PFSK-1 (cell line): ENCODE measurements around the gene TCF12.

Experiments used
- FOXP2 ChIP-seq: optimal IDR thresholded peaks from 2 replicates; pipeline ENCODE3; 2011; ENCODE audit warnings: borderline replicate concordance, control low read depth, inconsistent platforms; ENCODE audit not compliant: insufficient read depth; ENCODE audit errors: extremely low read length, extremely low read depth
- POLR2AphosphoS5 ChIP-seq: IDR thresholded peaks from 2 replicates; pipeline ENCODE4 v1.6.1; 2012; ENCODE audit warnings: low read depth, mild to moderate bottlenecking, control low read depth, low read length, moderate library complexity
- SIN3A ChIP-seq: IDR thresholded peaks from 2 replicates; pipeline ENCODE4 v1.6.1; 2012; ENCODE audit warnings: mild to moderate bottlenecking, low read length, moderate library complexity, borderline replicate concordance; ENCODE audit not compliant: insufficient read depth
- TAF1 ChIP-seq: IDR thresholded peaks from 2 replicates; pipeline ENCODE4 v1.6.1; 2012; ENCODE audit warnings: low read length, control low read depth, borderline replicate concordance; ENCODE audit not compliant: insufficient read depth
- TF ChIP-seq, protein P1 (sequence below), 2 experiments: IDR thresholded peaks; 2 replicates each; pipeline versions ENCODE4 v1.6.1 to v1.8.0; 2011 to 2012; ENCODE audit warnings: low read depth in 2 of 2, low read length in 2 of 2, control low read depth in 1 of 2, inconsistent platforms in 1 of 2, mild to moderate bottlenecking in 1 of 2, moderate library complexity in 1 of 2; ENCODE audit not compliant: insufficient read depth in 1 of 2

The TCF12 gene

DNA sequence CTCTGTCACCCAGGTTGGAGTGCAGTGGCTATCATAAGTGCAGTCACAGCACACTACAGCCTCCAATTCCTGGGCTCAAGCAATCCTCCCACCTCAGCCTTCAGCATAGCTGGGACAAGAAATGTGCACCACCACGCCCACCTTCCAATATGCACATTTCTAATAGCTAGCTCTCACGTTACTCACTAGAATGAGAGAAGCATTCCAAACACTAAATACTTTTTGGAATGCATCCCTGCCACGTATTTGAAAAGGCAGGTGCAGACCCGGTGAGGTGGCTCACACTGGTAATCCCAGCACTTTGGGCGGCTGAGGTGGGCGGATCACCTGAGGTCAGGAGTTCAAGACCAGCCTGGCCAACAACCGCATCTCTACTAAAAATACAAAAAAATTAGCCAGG lies 7.6 kb upstream of the TCF12 start:
- no peak for TF ChIP-seq SIN3A
- TF ChIP-seq POLR2AphosphoS5, result no peak
- no peak for TF ChIP-seq TAF1
- no peak for TF ChIP-seq FOXP2
- TF ChIP-seq, protein P1, sequence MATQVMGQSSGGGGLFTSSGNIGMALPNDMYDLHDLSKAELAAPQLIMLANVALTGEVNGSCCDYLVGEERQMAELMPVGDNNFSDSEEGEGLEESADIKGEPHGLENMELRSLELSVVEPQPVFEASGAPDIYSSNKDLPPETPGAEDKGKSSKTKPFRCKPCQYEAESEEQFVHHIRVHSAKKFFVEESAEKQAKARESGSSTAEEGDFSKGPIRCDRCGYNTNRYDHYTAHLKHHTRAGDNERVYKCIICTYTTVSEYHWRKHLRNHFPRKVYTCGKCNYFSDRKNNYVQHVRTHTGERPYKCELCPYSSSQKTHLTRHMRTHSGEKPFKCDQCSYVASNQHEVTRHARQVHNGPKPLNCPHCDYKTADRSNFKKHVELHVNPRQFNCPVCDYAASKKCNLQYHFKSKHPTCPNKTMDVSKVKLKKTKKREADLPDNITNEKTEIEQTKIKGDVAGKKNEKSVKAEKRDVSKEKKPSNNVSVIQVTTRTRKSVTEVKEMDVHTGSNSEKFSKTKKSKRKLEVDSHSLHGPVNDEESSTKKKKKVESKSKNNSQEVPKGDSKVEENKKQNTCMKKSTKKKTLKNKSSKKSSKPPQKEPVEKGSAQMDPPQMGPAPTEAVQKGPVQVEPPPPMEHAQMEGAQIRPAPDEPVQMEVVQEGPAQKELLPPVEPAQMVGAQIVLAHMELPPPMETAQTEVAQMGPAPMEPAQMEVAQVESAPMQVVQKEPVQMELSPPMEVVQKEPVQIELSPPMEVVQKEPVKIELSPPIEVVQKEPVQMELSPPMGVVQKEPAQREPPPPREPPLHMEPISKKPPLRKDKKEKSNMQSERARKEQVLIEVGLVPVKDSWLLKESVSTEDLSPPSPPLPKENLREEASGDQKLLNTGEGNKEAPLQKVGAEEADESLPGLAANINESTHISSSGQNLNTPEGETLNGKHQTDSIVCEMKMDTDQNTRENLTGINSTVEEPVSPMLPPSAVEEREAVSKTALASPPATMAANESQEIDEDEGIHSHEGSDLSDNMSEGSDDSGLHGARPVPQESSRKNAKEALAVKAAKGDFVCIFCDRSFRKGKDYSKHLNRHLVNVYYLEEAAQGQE (IDR thresholded peaks at IDR 0.05; ENCODE audit: insufficient read depth in 1 of 2, low read depth in 2 of 2, low read length in 2 of 2), result no peak

DNA sequence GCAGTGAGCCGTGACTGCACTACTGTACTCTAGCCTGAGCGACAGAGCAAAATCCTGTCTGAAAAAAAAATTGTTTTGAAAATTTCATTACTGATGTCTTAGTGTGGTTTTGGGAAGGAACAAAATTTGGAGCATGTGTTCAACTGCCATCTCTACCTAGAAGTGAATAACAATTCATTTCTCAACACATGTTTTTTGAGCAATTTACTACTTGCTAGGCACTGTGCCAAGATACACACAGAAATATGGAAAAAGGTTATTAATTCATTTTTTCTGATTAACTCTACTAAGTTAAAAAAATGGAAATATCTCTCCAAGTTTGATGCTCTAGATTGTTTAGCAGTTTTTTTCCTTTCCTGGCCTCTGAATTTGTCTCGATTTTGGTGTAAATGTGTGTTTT lies 5.2 kb upstream of the TCF12 start:
- TF ChIP-seq SIN3A, result no peak
- no peak for TF ChIP-seq POLR2AphosphoS5
- no peak for TF ChIP-seq FOXP2
- TF ChIP-seq, protein P1 (IDR thresholded peaks at IDR 0.05; ENCODE audit: insufficient read depth in 1 of 2, low read depth in 2 of 2, low read length in 2 of 2), result no peak
- TF ChIP-seq TAF1, result no peak

DNA sequence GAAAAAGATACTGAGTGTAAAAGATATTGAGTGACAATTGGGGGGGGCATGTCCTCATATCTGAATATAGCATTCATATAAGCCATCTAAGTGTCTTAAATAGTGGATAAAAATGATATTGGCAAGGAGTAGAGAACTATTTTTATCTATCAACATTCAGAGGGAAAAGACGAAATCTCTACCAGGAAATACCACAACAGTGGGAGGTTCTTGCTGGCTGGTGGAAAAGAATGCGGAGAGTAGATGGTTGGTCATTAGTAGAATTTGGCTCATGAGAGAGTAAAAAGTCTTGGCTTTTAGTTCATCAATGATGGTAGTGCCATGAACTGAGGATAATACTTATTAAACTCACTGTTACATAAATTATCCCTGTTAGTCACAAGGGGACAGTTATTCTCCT lies 4.8 kb upstream of the TCF12 start:
- no peak for TF ChIP-seq POLR2AphosphoS5
- no peak for TF ChIP-seq SIN3A
- no peak for TF ChIP-seq TAF1
- TF ChIP-seq, protein P1 (IDR thresholded peaks at IDR 0.05; ENCODE audit: insufficient read depth in 1 of 2, low read depth in 2 of 2, low read length in 2 of 2), result no peak
- no peak for TF ChIP-seq FOXP2

DNA sequence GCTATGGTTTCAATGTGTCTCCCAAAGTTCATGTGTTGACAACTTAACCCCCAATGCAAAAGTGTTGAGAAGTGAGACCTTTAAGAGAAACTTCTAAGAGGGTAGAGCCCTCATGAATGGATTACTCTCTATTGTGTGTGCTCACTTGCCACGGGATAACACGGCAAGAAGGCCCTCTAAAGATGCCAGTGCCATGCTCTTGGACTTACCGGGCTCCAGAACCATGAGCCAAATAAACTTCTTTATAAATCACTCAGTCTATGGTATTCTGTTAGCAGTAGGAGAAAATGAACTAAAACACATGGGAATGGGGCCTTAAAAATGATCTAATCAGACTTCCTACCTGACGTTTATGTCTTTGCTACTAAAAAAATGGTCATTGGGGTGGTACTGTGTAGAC lies 2.6 kb upstream of the TCF12 start:
- no peak for TF ChIP-seq FOXP2
- TF ChIP-seq, protein P1 (IDR thresholded peaks at IDR 0.05; ENCODE audit: insufficient read depth in 1 of 2, low read depth in 2 of 2, low read length in 2 of 2), result no peak
- no peak for TF ChIP-seq SIN3A
- TF ChIP-seq TAF1, result no peak
- no peak for TF ChIP-seq POLR2AphosphoS5

DNA sequence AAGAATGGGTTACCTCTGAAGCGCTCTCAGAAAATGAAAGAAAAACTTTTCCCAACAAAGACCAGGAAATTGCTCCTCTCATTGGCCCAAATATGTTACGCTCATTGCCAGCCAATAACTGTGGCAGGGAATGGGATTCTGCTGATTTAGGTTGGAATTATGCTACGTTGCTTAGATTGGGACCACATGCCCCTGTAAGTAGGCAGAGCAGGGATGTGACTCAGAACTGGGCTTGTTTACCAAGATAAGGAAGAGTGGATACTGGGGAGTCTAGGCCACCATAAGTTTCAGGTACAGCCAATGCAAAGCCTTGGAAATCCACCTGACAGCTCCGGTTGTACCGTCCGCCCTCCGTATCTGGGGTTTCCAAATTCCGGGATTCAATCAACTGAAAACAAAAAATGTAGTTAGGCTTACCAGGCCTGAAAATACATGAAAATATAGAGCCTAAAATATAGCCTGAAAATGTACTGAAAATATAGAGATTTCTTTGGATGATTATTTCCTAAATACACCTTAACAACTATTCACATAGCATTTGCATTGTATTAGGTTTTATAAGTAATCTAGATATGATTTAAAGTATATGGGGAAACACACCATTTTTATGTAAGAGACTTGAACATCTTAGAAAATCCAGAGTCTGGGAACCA lies 1.5 kb upstream of the TCF12 start:
- no peak for TF ChIP-seq SIN3A
- TF ChIP-seq, protein P1 (IDR thresholded peaks at IDR 0.05; ENCODE audit: insufficient read depth in 1 of 2, low read depth in 2 of 2, low read length in 2 of 2), result no peak
- no peak for TF ChIP-seq POLR2AphosphoS5
- no peak for TF ChIP-seq TAF1
- no peak for TF ChIP-seq FOXP2
